ENCODE data around the gene NCOA4.

The NCOA4 gene

DNA sequence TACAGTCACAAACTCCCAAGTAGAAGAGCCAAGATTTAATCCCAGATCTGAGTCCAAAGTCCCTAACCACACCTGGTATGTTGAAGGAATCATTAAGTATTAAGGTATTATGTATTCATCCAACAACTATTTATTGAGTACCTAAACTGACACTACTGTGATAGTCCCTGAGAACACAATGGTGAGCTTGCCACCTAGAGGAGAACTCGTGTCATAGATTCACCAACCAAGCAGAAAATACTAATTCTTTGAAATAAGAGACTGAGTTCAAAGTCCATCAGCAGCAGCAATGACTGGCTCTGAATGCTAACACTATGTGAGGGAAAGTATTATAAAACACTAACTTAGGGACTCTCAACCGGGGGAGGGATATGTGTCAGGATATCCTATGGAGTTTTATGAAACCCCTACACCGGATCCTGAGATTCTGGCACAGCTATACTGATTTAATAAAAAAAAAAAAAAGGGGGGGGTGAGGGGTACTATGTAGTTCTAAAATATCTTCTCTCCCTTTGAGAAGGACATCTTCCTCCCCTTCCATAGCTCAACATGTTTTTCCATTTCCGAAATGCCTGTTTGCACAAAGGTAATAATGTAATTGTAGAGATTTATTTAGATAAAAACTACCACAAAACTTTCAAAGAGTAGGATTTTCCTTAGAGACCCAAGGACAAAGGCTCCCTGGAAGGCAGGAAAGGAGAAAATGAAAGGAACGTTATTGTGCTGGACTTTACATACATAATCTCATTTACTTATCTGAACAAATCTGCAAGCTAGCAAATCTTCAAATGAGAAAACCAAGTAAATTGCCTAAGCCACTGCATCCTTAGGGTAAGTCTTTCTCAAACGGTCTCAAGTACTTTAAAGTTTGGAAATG lies 1.6 kb downstream of the NCOA4 start:
- TF ChIP-seq TAF1 (IDR thresholded peaks at IDR 0.05; ENCODE audit: borderline replicate concordance, insufficient read depth, low read length), result no peak
- TF ChIP-seq, protein P1, sequence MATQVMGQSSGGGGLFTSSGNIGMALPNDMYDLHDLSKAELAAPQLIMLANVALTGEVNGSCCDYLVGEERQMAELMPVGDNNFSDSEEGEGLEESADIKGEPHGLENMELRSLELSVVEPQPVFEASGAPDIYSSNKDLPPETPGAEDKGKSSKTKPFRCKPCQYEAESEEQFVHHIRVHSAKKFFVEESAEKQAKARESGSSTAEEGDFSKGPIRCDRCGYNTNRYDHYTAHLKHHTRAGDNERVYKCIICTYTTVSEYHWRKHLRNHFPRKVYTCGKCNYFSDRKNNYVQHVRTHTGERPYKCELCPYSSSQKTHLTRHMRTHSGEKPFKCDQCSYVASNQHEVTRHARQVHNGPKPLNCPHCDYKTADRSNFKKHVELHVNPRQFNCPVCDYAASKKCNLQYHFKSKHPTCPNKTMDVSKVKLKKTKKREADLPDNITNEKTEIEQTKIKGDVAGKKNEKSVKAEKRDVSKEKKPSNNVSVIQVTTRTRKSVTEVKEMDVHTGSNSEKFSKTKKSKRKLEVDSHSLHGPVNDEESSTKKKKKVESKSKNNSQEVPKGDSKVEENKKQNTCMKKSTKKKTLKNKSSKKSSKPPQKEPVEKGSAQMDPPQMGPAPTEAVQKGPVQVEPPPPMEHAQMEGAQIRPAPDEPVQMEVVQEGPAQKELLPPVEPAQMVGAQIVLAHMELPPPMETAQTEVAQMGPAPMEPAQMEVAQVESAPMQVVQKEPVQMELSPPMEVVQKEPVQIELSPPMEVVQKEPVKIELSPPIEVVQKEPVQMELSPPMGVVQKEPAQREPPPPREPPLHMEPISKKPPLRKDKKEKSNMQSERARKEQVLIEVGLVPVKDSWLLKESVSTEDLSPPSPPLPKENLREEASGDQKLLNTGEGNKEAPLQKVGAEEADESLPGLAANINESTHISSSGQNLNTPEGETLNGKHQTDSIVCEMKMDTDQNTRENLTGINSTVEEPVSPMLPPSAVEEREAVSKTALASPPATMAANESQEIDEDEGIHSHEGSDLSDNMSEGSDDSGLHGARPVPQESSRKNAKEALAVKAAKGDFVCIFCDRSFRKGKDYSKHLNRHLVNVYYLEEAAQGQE (IDR thresholded peaks at IDR 0.05; ENCODE audit: insufficient read depth in 1 of 2, low read depth in 2 of 2, low read length in 2 of 2), result no peak

DNA sequence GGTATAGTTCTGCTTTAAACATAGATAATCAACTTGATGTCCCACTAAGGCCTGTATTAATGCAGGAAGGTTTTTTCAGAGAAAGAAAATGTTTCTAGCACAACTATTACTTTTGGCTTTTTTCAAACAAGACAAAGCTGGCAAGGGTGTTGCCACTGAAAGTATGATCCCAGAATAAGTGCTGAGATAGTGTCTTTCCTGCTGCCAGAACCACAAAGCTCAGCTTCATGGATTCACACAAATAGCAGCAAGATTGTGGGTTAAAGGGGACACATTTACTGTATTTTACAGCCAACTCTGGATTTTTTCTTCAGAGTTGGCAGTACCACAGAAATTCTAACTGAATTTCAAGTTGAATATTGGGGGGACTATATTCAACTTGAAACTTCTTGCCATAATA lies 4.3 kb downstream of the NCOA4 start:
- TF ChIP-seq SIN3A (IDR thresholded peaks at IDR 0.05; ENCODE audit: borderline replicate concordance, insufficient read depth, low read length), result no peak
- TF ChIP-seq FOXP2 (optimal IDR thresholded peaks at IDR 0.05; ENCODE audit: borderline replicate concordance, extremely low read depth, extremely low read length, insufficient read depth), result no peak
- TF ChIP-seq, protein P1 (IDR thresholded peaks at IDR 0.05; ENCODE audit: insufficient read depth in 1 of 2, low read depth in 2 of 2, low read length in 2 of 2), result no peak
- no peak for TF ChIP-seq TAF1 (IDR thresholded peaks at IDR 0.05; ENCODE audit: borderline replicate concordance, insufficient read depth, low read length)
- TF ChIP-seq POLR2AphosphoS5 (IDR thresholded peaks at IDR 0.05; ENCODE audit: low read depth, low read length), result no peak

DNA sequence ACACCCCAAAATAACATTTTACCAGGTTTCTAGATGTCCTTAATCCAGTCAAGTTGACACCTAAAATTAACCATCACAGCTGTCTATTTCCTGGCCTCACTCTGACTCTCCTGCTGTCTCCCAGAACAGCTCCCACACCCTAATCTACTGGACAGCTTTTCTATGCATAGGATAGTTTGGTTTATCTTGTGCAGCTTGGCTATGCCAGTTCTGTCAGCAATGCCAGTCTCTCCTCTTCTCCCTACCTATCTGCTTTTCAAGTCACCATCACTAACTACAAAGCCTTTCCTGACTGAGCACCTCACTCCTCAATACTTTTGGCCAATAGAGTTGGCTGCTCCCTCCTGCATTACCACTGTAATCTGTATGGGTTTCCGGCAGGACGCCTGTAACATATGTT lies 5.0 kb downstream of the NCOA4 start:
- TF ChIP-seq SIN3A (IDR thresholded peaks at IDR 0.05; ENCODE audit: borderline replicate concordance, insufficient read depth, low read length), result no peak
- no peak for TF ChIP-seq FOXP2 (optimal IDR thresholded peaks at IDR 0.05; ENCODE audit: borderline replicate concordance, extremely low read depth, extremely low read length, insufficient read depth)
- TF ChIP-seq TAF1 (IDR thresholded peaks at IDR 0.05; ENCODE audit: borderline replicate concordance, insufficient read depth, low read length), result no peak
- TF ChIP-seq, protein P1 (IDR thresholded peaks at IDR 0.05; ENCODE audit: insufficient read depth in 1 of 2, low read depth in 2 of 2, low read length in 2 of 2), result no peak
- no peak for TF ChIP-seq POLR2AphosphoS5 (IDR thresholded peaks at IDR 0.05; ENCODE audit: low read depth, low read length)

DNA sequence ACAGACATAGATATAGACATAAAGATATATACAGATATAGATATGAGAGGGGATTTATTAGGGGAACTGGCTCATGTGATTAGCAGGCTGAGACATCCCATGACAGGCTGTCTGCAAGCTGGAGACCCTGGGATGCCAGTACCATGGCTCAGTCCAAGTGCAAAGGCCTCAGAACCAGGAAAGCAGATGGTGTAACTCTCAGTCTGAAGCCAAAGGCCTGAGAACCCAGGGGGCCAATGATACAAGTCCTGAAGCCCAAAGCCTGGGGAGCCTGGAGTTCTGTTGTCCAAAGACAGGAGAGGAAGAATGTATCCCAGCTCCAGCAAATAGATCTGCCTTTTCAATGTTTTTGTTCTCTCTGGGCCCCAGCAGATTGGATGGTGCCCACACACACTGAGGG lies 5.5 kb downstream of the NCOA4 start:
- TF ChIP-seq, protein P1 (IDR thresholded peaks at IDR 0.05; ENCODE audit: insufficient read depth in 1 of 2, low read depth in 2 of 2, low read length in 2 of 2), result no peak
- no peak for TF ChIP-seq POLR2AphosphoS5 (IDR thresholded peaks at IDR 0.05; ENCODE audit: low read depth, low read length)
- TF ChIP-seq FOXP2 (optimal IDR thresholded peaks at IDR 0.05; ENCODE audit: borderline replicate concordance, extremely low read depth, extremely low read length, insufficient read depth), result no peak
- no peak for TF ChIP-seq SIN3A (IDR thresholded peaks at IDR 0.05; ENCODE audit: borderline replicate concordance, insufficient read depth, low read length)
- TF ChIP-seq TAF1 (IDR thresholded peaks at IDR 0.05; ENCODE audit: borderline replicate concordance, insufficient read depth, low read length), result no peak
